Activated CD8-positive, alpha-beta T cell treated with anti-CD3 and anti-CD28 coated beads for 36 hours (primary cell): ENCODE results near the gene CD79A. TPM values are rescaled to one million over a fixed set of nuclear protein-coding genes. Genes with fewer than 3 reads are reported as not detected.
A peak's percentile ranks its signal among the peaks of the same experiment; 100 is the strongest.

ENCODE experiments used
- ATAC-seq: fragments of 200-7000 bp; cut with Tn5 transposase; one replicate; pipeline ENCODE4 v1.10.0; 2021; ENCODE audit warnings: mild to moderate bottlenecking, moderate library complexity
- CTCF ChIA-PET: fragments of 350-600 bp; sonication (Branson Sonifier 250); formaldehyde crosslinking; loops from one replicate; lab custom pipeline; 2021; ENCODE audit warnings: antibody characterized with exemption; lab: Charles Lee
- POLR2A ChIA-PET: fragments of 350-600 bp; sonication (Branson Sonifier 250); formaldehyde crosslinking; loops from one replicate; lab custom pipeline; 2021; ENCODE audit warnings: antibody characterized with exemption; lab: Charles Lee
- DNase-seq: peaks from one replicate; pipeline ENCODE4 v3.0.0-alpha.2; 2020
- H3K27ac Mint-ChIP-seq: one replicate; pipeline ENCODE4 v1.8.0; 2021; ENCODE audit warnings: mild to moderate bottlenecking, mixed read lengths
- H3K27me3 Mint-ChIP-seq: one replicate; pipeline ENCODE4 v1.8.0; 2021; ENCODE audit warnings: mixed read lengths
- H3K36me3 Mint-ChIP-seq: one replicate; pipeline ENCODE4 v1.8.0; 2021; ENCODE audit warnings: low read depth, mixed read lengths
- H3K4me1 Mint-ChIP-seq: one replicate; pipeline ENCODE4 v1.8.0; 2021; ENCODE audit warnings: low read depth, mixed read lengths
- H3K4me3 Mint-ChIP-seq: one replicate; pipeline ENCODE4 v1.8.0; 2021; ENCODE audit warnings: mild to moderate bottlenecking, moderate library complexity, mixed read lengths
- H3K9me3 Mint-ChIP-seq: one replicate; pipeline ENCODE4 v1.8.0; 2021; ENCODE audit warnings: mixed read lengths
- CTCF ChIP-seq: fragments of 200-600 bp; IDR thresholded peaks from one replicate; pipeline ENCODE4 v1.8.0; 2022; ENCODE audit warnings: antibody characterized with exemption, mild to moderate bottlenecking
- intact Hi-C: fragments of 100-400 bp; cut with micrococcal nuclease; formaldehyde crosslinking; loops from one replicate; pipeline ENCODE4 v1.10.0; 2022
- total RNA-seq, 2 experiments: library from RNA; stranded (reverse); gene quantifications; one replicate each; pipeline ENCODE4 v1.2.3, GENCODE V29; 2021

The CD79A gene
- total RNA-seq, 2 experiments from 2014 or later, result 19.3 to 21.0 TPM

DNA sequence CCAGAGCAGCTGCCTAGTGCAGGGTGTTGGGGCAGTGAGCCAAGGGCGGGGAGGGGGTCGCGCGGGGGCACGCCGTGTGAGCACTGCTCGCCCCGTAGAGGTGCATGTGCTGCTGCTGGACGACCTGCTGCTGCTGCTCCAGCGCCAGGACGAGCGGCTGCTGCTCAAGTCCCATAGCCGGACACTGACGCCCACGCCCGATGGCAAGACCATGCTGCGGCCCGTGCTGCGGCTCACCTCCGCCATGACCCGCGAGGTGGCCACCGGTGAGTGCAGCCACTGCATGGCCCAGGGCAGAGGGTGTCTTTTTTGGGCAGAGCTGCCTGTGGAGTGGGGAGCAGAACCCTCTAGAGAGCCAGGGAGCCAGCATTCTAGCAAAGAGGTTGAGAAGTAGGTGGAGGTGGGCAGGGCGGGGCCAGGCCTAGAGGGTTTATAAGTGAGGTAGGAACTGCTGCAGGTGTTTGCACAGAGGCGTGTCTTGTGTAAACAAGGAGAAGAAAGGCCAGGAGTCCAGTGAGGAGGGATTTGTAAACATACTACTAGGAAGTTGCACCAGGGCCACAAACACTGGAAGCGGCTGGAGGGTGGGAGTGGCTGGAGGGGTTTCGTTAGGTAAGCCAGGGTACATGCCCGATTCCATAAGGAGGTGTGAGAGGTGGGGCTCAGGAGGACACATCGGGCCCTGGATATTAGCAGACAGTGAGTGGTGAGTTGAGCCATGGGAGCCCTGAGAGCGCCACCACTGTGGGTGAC, 27.2 kb downstream of the CD79A start:
- CTCF ChIA-PET, result interaction anchor here (1.3 kb wide), 1 partner anchor 17 kb away, joined by 3 read pairs; no protein-coding TSS in a partner anchor

DNA sequence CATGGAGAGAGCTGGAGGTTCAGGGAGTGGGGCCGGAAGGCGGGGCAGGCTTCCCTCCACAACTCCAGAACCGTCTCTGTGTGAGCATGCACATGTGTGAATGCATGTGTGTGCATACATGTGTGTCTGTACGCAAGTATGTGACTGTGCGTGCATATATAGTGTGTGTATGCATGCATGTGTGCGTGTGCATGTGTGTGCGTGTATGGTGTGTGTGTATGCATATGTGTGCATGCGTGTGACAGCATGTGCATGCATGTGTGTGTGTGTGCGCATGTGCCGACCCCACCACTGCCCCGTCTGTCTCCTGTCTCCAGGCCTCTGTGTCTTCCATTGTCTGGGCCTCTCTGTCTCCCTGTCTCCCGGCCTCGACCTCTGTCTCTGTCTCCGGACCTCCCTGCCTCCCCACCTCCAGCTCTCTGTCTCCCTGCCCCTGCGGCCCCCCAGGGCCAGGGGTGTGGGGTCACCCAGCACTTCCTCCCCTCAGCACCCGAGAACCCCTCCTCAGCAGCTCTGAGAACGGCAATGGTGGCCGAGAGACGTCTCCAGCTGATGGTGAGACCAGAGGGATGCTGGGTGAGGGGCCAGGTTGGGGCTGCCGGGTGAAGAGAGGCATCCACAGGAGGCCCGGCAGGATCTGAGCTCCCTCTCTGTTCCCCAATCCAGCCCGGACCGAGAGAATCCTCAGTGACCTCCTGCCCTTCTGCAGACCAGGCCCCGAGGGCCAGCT, 28.4 kb downstream of the CD79A start:
- ChIA-PET POLR2A (interaction anchor here (0.9 to 1.9 kb wide), 9 partner anchors 10 to 41 kb away, joined by 3 to 6 read pairs (median 4); no protein-coding TSS in a partner anchor), CTCF (interaction anchor here (0.7 to 2.0 kb wide), 4 partner anchors 10 to 68 kb away, joined by 3 to 8 read pairs (median 4); no protein-coding TSS in a partner anchor)
- no peak for ATAC-seq
- Mint-ChIP-seq H3K4me3 (no peak overlapping the region), H3K36me3 (peaks cover 48% of the 10 kb centered on the region), H3K9me3 (no peaks in the 10 kb centered on the region), H3K27me3 (no peaks in the 10 kb centered on the region), H3K4me1 (peaks cover 45% of the 10 kb centered on the region), H3K27ac (peak overlapping the region; percentile 30)
- TF ChIP-seq CTCF, result no peak
- DNase-seq, result no peak
- intact Hi-C loops, result no loop called here

More for the DNA sequence above, 27.2 kb downstream of the CD79A start:
- peaks cover 54% of the 10 kb centered on the region for H3K36me3 Mint-ChIP-seq
- no peaks in the 10 kb centered on the region for H3K9me3 Mint-ChIP-seq
- no peak for TF ChIP-seq CTCF
- ATAC-seq (no peak), DNase-seq (no peak)
- H3K27me3 Mint-ChIP-seq, result no peaks in the 10 kb centered on the region
- H3K4me1 Mint-ChIP-seq, result peaks cover 47% of the 10 kb centered on the region
- H3K4me3 Mint-ChIP-seq, result no peak overlapping the region
- intact Hi-C loops, result no loop called here
- POLR2A ChIA-PET, result interaction anchor here (0.9 to 5.7 kb wide), 9 partner anchors 8 to 40 kb away, joined by 3 to 38 read pairs (median 4); no protein-coding TSS in a partner anchor
- H3K27ac Mint-ChIP-seq, result peak overlapping the region; percentile 48

- Mint-ChIP-seq H3K9me3 (no peaks in the 10 kb centered on the region), H3K27me3 (no peaks in the 10 kb centered on the region), H3K4me3 (no peak overlapping the region), H3K4me1 (peaks cover 51% of the 10 kb centered on the region), H3K36me3 (peaks cover 49% of the 10 kb centered on the region), H3K27ac (no peak overlapping the region)
- intact Hi-C loops, result no loop called here
- DNase-seq (no peak), ATAC-seq (no peak)
- TF ChIP-seq CTCF, result no peak
- POLR2A ChIA-PET, result interaction anchor here (0.8 to 1.9 kb wide), 9 partner anchors 8 to 45 kb away, joined by 3 to 6 read pairs (median 4); no protein-coding TSS in a partner anchor
- CTCF ChIA-PET, result interaction anchor here (1.2 to 2.0 kb wide), 4 partner anchors 11 to 18 kb away, joined by 4 to 8 read pairs (median 4); no protein-coding TSS in a partner anchor
Measured at GRCh38 chr19:41906271-41906670, 29.2 kb downstream of the CD79A start.

DNA sequence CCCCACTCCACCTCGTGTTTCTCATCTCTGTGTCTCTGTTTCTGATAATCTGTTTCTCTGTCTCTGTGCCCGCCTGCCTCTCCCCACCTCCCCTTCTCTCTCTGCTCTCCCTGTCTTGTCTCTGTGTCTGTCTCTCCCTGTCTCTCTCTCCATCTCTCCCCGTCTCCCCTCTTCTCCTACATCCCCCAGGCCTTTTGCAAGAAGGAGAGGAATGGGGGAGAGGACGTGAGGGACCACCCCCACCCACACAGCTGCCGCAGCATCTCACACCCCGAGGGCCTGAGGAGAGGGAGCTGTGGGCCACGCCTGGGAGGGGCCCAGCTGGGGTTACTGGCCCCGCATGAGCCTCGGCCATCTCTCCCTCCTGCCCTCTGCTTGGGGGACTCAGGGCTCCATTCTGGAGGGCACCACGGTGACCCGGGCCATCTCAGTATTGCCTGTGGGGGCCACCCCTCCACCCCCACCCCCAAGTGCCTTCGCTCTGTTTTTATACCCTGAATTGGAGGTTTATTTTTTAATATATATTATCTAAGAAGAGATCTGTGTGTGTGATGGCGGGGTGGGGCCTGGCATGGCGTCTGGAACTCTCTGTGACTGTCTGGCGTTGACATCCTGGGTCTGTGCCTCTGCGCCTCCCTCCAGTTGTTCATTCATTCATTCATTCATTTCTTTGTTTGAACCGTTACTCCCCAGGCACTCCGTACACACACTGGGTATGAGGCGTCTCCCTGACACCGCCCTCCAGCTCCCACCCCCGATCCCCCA, 30.0 kb downstream of the CD79A start:
- Mint-ChIP-seq H3K36me3 (peaks cover 43% of the 10 kb centered on the region), H3K27me3 (peaks cover 7% of the 10 kb centered on the region), H3K4me3 (no peak overlapping the region), H3K9me3 (no peaks in the 10 kb centered on the region), H3K27ac (peak overlapping the region; percentile 68), H3K4me1 (peaks cover 53% of the 10 kb centered on the region)
- TF ChIP-seq CTCF, result no peak
- no peak for ATAC-seq
- no peak for DNase-seq
- intact Hi-C loops, result no loop called here
- POLR2A ChIA-PET, result interaction anchor here (0.6 to 2.2 kb wide), 13 partner anchors 9 to 1164 kb away, joined by 3 to 10 read pairs (median 4); no protein-coding TSS in a partner anchor
- CTCF ChIA-PET, result interaction anchor here (1.3 to 2.0 kb wide), 2 partner anchors 11 to 16 kb away, joined by 4 to 8 read pairs; no protein-coding TSS in a partner anchor
